Ectodermal cell (in vitro differentiated cells): ENCODE measurements around the gene SEBOX.

Experiments
- H3K27ac ChIP-seq: 2 replicates; pipeline ENCODE4 v1.7.0; 2013; ENCODE audit warnings: mild to moderate bottlenecking, low read depth, low read length; ENCODE audit not compliant: insufficient read depth, poor library complexity, severe bottlenecking
- H3K27me3 ChIP-seq: 2 replicates; pipeline ENCODE4 v1.7.0; 2013; ENCODE audit warnings: mild to moderate bottlenecking, low read length; ENCODE audit not compliant: insufficient read depth, control insufficient read depth, poor library complexity, severe bottlenecking
- H3K36me3 ChIP-seq: one replicate; pipeline ENCODE4 v1.7.0; 2013; ENCODE audit warnings: low read length; ENCODE audit not compliant: control insufficient read depth, insufficient read depth
- H3K4me1 ChIP-seq: one replicate; pipeline ENCODE4 v1.7.0; 2013; ENCODE audit warnings: low read length; ENCODE audit not compliant: control insufficient read depth, insufficient read depth
- H3K4me3 ChIP-seq: 2 replicates; pipeline ENCODE4 v1.7.0; 2013; ENCODE audit warnings: low read depth, low read length, control low read depth; ENCODE audit not compliant: insufficient read depth
- H3K9me3 ChIP-seq: 2 replicates; pipeline ENCODE4 v1.7.0; 2013; ENCODE audit warnings: mild to moderate bottlenecking, low read length, moderate library complexity; ENCODE audit not compliant: control insufficient read depth
- WGBS, 2 experiments: methylation state at CpG; one replicate each; pipeline ENCODE4 v1.1.7; 2013; ENCODE audit warnings: missing lambda C conversion rate in 2 of 2; 5-methylcytosine and 5-hydroxymethylcytosine counted together

Gene SEBOX

DNA sequence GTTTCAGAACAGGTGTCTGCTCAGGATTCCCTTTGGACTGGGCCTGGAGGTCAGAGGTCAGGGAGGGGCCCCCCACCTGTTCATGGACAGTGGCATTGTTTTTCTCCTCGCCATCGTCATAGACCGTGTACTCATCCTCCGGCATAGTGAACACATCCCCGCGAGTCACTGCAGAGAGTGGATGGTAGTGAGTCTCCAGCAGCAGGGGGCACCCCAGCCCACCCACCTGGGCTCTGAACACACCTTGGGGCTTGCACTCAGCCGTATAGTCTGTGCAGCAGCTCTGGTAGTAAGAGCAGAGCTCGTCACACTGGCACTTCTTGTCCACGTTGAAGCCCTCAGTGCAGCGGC lies 4.7 kb upstream of the SEBOX start:
- 83 to 87% methylated on average over 10 of the region's 10 CpGs for WGBS, 2 experiments
- H3K36me3 ChIP-seq = no peaks in the 10 kb centered on the region
- no peaks in the 10 kb centered on the region for H3K9me3 ChIP-seq
- peaks cover 13% of the 10 kb centered on the region for H3K4me1 ChIP-seq
- no peak overlapping the region for H3K4me3 ChIP-seq
- no peak overlapping the region for H3K27ac ChIP-seq
- H3K27me3 ChIP-seq = peaks cover 30% of the 10 kb centered on the region

DNA sequence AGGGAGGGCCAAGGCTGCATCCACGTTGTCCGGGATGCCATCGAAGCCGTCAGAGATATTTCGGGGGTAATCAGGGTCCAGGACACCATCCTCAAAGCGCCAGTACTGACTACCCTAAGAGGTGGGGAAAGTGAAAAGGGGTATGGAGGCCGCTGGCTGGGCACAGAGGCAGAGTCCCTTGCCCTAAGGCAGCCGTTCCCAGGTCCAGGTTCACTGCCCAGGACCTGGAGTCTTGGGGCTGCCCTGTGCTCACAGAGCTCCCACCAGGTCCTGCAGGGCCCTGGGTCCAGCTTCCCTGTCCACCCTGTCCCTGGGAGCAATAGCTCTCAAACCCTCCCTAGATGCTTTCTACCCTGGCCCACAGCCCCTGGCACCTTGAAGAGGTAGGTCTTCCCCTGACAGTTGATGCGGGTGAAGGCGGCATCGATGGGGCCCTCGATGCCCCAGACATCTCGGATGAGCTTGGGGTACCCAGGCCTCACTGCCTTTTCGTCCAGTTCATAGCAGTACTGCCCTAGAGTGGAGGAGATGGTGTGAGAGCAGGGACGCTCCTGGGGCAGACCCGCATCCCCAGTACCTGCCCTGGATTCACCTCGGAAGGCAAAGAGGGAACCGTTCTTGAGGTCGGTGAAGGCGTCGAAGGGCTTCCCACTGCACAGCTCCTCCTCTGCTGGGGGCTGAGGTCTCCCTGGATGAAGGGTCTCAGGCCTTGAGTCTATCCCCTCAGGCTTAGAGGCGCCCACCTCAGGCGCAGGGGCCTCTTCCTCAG lies 4.1 kb upstream of the SEBOX start:
- 92 to 95% methylated on average over 23 of the region's 23 CpGs for WGBS, 2 experiments
- peaks cover 13% of the 10 kb centered on the region for H3K4me1 ChIP-seq
- H3K36me3 ChIP-seq = no peaks in the 10 kb centered on the region
- H3K27me3 ChIP-seq = peaks cover 24% of the 10 kb centered on the region
- H3K27ac ChIP-seq = no peak overlapping the region
- H3K4me3 ChIP-seq = no peak overlapping the region
- H3K9me3 ChIP-seq = no peaks in the 10 kb centered on the region

DNA sequence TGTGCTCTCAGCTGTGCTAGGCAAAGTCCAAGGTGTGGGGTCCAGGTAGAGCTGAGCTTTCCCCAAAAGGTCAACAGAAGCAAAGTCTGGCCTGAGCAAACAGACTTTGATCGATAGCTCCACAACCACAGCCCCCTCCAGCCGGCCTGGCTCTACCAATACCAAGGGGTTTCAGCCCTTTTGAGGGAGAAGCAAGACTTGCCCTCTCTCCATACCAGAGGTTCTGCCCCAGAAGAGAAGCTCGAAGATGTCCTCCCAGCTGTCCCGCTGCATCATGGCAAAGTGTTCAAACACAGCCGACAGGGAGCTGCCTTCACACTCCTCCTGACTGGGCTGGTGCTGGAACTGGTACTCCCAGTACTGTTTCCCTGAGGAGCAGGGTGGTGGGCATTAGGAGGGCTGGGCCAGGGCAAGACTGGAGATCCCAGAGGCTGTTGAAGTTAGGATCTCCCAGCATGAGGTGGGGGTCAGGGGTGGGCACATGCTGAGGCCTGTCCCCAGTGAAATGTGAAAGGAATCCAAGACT lies 3.4 kb upstream of the SEBOX start:
- Histone ChIP-seq H3K9me3 (no peaks in the 10 kb centered on the region), H3K4me3 (no peak overlapping the region), H3K27me3 (peaks cover 17% of the 10 kb centered on the region), H3K27ac (no peak overlapping the region), H3K36me3 (no peaks in the 10 kb centered on the region), H3K4me1 (peaks cover 13% of the 10 kb centered on the region)
- 90 to 96% methylated on average over 5 of the region's 5 CpGs for WGBS, 2 experiments

DNA sequence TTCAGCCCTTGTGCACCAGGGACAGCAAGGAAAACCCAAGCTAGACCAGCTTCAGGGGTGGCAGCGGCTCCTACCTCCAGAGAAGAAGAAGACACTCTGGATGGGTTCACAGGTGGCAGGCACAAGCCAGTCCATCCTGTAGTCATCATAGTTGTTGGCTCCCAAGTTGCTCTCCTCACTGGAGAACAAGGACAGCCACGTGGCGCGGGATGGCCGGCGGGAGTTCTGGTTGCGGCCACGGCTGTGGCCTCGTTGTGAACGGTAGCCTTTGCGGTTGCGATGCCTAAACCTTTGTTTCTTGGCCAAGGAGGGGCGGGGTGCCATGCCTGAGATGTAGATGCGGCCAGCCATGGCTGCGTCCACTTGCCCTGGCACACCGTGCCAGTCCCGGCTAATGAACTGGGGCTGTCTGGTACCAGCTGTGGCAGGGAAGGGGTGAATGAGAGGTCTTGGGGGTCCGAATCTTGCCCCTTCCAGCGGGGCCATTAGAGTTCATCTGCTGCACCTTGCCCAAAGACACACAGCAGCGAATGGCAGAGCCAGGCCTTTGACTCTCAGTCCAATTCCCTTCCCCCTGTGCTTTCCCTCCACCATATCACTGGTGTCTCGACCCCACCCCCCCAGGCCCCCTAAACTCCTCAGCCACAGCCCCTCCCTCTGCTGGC lies 2.8 kb upstream of the SEBOX start:
- 91 to 92% methylated on average over 21 of the region's 21 CpGs for WGBS, 2 experiments
- no peak overlapping the region for H3K27ac ChIP-seq
- peaks cover 13% of the 10 kb centered on the region for H3K4me1 ChIP-seq
- H3K9me3 ChIP-seq = no peaks in the 10 kb centered on the region
- no peaks in the 10 kb centered on the region for H3K36me3 ChIP-seq
- H3K4me3 ChIP-seq = no peak overlapping the region
- peaks cover 11% of the 10 kb centered on the region for H3K27me3 ChIP-seq

DNA sequence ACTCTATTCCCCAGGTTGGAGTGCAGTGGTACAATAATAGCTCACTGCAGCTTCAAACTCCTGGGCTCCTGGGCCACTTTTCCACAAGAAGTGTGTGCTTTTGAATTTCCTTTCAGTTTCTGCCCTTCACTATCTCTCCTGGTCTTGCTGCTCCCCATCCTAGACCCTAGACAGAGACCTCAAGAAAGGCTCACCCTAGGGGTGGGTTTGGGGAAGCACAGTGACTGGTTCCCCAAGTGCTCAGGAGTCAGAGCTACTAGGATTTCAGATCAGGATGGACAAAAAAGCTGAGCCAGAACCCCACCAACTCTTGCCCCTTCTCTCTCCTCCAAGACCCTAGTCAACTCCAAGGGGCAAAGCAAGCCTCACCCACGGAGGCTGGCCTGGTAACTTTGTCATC lies 1.6 kb upstream of the SEBOX start:
- Histone ChIP-seq H3K27ac (no peak overlapping the region), H3K4me1 (peaks cover 13% of the 10 kb centered on the region), H3K4me3 (no peak overlapping the region), H3K27me3 (no peaks in the 10 kb centered on the region), H3K36me3 (no peaks in the 10 kb centered on the region), H3K9me3 (no peaks in the 10 kb centered on the region)
- 82% methylated on average over 1 of the region's 1 CpG for WGBS, 2 experiments

DNA sequence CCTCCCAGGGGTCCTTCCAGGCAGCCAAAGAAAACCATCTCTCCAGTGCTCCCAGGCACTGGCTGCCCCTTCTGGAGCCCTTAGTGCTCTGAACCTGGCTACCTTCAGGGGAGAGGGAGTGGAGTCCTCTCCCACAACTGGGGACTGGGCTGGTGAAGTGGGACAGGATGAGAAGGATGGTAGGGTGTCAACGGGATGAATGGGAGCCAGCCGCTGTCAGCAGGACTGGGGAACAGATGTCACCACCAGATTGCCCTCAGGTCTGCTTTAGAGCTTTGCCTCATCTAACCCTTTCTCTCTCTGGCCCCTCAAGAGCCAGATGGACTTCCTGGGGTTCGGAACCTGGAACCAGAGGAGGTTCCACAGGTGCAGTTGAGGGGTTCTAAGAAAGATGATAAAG lies 488 bp upstream of the SEBOX start:
- Histone ChIP-seq H3K9me3 (no peaks in the 10 kb centered on the region), H3K4me3 (no peak overlapping the region), H3K27me3 (no peaks in the 10 kb centered on the region), H3K4me1 (peaks cover 9% of the 10 kb centered on the region), H3K36me3 (peaks cover 6% of the 10 kb centered on the region), H3K27ac (no peak overlapping the region)
- WGBS, 2 experiments = 88 to 93% methylated on average over 3 of the region's 3 CpGs

DNA sequence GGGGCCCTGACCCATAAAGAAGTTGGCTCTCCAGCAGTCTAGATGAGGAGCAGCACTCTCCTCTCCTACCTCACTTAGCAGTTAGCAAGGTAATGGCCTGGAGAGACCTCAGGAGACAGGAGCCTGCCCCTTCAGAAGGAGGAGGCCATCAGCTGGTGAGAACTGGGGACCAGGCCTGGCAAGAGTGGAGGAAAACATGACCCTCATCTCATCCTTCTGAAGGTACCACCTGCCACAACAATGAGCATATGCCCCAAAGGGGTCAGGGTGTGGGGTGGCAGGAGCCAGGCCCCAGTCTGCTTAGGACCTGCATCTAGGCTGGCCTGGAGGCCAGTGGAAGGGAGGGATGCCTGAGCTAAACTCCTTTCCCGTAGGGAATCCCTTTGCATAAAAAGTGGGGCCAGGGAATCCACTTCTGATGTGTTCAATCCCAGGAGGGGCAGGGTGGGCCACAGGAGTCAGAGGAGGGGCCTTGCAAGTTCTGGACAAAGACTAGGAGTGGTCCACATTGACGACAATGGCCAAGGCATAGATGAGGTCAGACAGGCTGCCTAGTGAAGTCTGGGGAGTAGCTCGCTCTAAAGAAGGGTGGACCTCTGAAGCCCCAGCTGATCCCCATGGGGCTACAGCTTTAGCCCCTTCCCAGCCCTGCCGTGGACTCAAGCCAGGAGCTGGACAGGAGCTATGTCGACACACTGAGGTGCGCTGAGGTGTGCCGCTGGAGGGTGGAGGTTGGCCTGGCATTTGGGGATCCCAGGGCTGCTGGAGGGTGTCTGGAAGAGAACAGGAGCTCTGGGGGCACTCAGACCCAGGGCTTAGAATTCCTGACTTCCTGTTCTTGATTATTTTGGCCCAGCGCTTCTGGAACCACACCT lies 986 bp downstream of the SEBOX start:
- Histone ChIP-seq H3K27me3 (no peaks in the 10 kb centered on the region), H3K36me3 (peaks cover 11% of the 10 kb centered on the region), H3K4me1 (no peaks in the 10 kb centered on the region), H3K9me3 (no peaks in the 10 kb centered on the region), H3K4me3 (no peak overlapping the region), H3K27ac (no peak overlapping the region)
- WGBS, 2 experiments = 93 to 96% methylated on average over 8 of the region's 8 CpGs

DNA sequence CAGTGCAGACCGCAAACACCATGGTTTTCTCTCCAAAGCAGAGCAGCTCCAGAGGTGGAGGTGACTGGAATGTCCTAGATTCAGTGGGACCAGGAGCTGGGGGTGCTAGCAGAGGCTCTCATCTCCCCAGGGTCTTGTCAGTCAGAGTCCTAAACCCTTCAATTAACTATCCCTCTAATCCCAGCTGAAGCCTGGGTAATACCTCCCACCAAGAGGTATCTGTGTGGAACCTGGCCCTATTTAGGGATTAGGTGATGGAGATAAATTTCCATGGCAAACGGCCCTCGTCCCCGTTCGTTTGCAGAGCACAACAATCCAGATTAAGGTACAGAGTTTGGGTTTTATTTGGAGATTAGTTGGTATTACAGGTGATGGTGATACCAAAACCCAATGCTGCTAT lies 1.8 kb downstream of the SEBOX start:
- no peak overlapping the region for H3K27ac ChIP-seq
- no peak overlapping the region for H3K4me3 ChIP-seq
- no peaks in the 10 kb centered on the region for H3K9me3 ChIP-seq
- H3K36me3 ChIP-seq = peaks cover 11% of the 10 kb centered on the region
- H3K4me1 ChIP-seq = peaks cover 5% of the 10 kb centered on the region
- WGBS, 2 experiments = 95 to 96% methylated on average over 5 of the region's 5 CpGs
- no peaks in the 10 kb centered on the region for H3K27me3 ChIP-seq

DNA sequence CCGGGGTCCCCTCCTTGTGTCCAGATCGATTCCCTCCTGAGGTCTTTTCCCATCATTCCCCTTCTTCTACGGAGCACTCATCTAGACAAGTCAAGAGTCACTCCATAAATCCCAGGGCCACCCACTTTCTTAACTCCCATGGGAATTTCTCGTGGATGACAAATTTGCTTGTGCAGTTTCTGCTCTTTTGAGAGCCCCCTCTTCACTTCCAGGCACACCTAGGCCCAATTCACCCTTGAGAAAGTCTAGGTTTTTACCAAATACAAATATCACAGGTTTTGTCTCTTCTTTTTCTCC lies 7.2 kb downstream of the SEBOX start:
- 4 to 9% methylated on average over 4 of the region's 4 CpGs for WGBS, 2 experiments
- Histone ChIP-seq H3K4me1 (peaks cover 7% of the 10 kb centered on the region), H3K9me3 (no peaks in the 10 kb centered on the region), H3K27ac (peak overlapping the region; percentile 38), H3K27me3 (no peaks in the 10 kb centered on the region), H3K36me3 (peaks cover 24% of the 10 kb centered on the region), H3K4me3 (peak overlapping the region; percentile 83)
